Measurements from ENCODE around the gene TRNAU1AP.
"Not testable (repeated sequence)": the region's sequence is repeated elsewhere in the genome, so short reads cannot be mapped to it uniquely, and the experiment has no call there.

Gene TRNAU1AP

DNA sequence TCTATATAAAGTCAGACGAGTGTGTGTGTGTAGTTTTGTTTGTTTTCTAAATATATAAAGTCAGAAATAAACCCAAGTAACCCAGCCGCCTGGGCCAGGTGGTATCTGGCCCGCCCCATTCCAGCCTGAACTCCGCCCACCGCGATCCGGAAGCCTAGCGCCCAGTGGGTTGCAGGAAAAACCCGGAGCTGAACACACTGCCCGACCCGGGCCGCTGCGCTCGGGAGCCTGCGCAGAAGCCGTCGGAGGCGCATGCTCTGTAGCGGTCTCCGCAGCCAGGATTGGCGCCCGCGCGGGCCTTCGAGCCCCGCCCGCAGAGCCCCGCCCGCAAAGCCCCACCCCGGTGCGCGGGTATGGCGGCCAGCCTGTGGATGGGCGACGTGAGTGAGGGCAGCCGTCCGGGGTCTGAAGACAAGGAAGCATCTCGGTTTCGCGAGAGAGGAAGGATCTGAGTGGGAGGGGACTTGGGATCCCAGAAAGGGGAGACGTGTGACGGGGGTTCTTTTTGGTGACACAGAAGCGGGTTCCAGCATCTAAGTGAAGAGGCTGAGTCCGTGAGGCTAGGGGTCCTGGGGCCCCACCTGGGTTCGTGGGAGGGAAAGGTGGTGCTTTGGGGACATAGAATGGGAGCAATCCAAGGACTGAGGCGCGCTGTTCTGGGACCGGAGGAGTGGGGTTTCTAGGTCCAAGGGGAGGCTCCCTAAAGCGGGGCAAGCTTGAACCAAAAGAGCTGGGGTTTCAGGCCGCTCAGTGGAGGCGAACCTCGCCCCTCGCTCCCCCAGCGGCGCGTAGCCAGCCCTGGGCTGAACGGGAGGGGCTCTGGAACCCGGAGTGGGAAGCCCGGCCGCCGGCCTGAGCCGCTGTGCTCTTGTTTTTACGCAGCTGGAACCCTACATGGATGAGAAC, at the start of gene TRNAU1AP:
TRNAU1AP (plus strand) TSS at position 328 of the 906 bp plus-strand sequence; CDS start at position 354, 26 bp downstream.
- DNase-seq (ENCODE audit: low read depth): peak; percentile 86
- peak within 1 kb of the TSS; percentile 71 for H3K4me3 ChIP-seq (ENCODE audit: low read depth, low read length)

DNA sequence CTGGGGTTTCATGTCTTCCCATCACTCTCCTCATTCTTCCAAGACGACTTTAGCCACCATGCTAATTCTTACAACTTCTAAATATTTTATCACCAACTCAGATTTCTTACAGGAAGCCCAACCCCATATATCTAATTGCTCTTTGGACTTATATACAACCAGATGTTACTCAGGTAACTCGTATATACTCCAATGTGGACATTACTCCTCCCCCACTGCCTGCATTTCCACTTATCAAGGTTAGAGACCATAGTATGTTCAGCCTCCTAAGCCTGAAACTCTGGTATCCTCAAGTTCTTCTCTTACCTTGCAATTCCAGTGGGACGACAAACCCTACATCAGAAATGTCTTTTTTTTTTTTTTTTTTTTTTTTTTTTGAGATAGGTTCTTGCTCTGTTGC, 49.8 kb upstream of the TRNAU1AP start:
- DNase-seq (ENCODE audit: low read depth): no peak
- no peak overlapping the region for H3K4me3 ChIP-seq (ENCODE audit: low read depth, low read length)

DNA sequence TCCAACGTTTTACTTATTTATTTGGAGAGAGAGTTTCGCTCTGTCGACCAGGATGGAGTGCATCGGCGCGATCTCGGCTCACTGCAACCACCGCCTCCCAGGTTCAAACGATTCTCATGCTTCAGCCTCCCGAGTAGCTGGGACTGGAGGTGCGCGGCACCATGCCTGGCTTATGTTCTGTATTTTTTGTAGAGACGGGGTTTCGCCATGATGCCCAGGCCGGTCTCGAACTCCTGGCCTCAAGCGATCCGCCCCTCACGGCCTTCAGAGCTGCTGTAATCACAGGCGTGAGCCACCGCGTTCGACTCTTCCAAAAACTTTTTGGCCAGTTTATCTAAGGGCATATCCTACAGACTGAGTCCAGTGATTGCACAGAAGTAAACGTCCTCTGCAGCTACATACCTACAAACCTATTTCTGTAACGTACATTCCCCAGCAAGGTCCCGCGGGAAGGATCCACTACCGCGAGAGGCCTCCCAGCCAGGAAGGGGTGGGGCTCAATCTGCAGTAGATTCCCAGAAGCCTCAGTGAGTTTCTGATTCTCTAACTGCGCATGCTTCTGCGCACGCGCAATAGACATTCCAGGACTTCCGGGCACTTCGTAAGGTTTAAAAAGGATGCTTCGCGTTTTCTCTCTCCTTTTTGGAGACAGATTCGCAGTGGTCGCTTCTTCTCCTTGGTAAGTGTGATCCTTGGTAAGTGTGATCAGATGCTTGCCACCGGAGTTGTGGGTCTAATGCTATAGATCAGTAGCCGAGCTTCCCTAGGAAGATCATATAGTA, 47.3 kb upstream of the TRNAU1AP start, which contains the start of gene RCC1:
RCC1 (plus strand) TSS at position 638 of the 782 bp plus-strand sequence. CDS start 23,824 bp downstream, outside the sequence.
- peak; percentile 94 for DNase-seq (ENCODE audit: low read depth)
- H3K4me3 ChIP-seq (ENCODE audit: low read depth, low read length): peak within 1 kb of the TSS; percentile 80

DNA sequence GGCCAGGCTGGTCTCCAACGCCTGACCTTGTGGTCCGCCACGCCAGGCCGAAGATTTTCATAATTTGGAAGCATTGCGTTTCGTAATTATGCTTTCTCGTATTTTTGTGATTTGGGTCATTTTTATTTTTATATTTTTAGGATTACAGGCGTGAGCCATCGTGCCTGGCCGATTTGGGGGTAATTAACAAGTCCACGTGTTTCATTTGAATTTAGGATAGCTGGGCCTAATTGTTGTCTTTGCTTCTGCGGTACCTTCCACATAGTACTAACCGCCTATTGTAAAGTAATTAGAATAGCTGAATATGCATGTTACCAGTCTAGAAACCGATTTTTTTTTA, 46.0 kb upstream of the TRNAU1AP start:
- no peak for DNase-seq (ENCODE audit: low read depth)
- H3K4me3 ChIP-seq (ENCODE audit: low read depth, low read length): peak overlapping the region; percentile 80

DNA sequence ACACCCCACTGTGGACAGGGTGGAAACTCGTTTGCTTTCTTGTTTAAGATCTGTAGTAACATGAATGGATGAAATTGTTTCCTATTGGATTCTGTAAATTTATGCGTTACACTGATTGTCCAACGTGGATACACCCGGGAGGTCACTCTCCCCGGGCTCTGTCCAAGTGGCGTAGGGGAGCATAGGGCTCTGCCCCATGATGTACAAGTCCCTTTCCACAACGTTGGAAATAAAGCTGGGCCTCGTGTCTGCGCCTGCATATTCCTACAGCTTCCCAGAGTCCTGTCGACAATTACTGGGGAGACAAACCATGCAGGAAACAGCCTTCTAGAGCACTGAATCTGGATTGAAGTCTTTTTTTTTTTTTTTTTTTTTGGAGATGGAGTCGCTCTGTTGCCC, 45.6 kb upstream of the TRNAU1AP start:
- H3K4me3 ChIP-seq (ENCODE audit: low read depth, low read length): peak overlapping the region; percentile 80
- no peak for DNase-seq (ENCODE audit: low read depth)

DNA sequence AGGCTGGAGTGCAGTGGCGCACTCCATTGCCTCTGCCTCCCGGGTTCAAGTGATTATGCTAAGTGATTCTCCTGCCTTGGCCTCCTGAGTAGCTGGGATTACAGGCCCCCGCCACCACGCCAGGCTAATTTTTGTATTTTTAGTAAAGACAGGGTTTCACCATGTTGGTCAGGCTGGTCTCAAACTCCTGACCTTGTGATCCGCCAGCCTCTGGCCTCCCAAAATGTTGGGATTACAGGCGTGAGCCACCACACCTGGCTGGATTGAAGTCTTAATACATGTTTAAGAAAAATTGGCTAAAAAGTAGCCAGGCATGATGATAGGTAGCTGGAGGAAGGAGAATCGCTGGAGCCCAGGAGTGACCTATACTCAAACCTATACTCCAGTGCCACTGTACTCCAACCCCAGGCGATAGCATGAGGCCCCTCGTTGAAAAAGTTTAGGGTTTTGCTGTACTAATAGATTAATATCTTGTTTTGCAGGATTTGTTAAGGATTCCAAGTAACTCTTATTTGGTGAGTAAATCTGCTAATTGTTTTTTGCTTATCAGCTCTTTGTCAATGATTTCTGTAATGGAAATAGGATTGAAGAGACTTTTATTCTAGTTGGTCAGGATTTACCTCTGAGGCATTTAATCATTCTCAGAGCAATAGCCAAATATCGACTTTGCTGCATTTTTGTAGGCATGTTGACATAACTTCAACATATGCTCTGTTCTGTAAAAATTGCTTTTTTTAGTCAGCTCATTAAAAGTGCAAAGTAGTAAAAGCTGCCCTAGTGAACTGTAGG, 45.0 kb upstream of the TRNAU1AP start:
- H3K4me3 ChIP-seq (ENCODE audit: low read depth, low read length): peak overlapping the region; percentile 80
- no peak for DNase-seq (ENCODE audit: low read depth)

DNA sequence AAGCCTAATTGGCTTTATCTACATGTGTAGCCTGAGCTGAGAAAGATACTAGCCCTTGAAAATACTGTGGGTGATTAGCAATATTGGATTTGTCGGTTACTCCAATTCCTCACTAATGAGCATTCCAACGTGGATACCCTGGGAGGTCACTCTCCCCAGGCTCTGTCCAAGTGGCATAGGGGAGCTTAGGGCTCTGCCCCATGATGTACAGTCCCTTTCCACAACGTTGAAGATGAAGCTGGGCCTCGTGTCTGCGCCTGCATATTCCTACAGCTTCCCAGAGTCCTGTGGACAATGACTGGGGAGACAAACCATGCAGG, 44.5 kb upstream of the TRNAU1AP start:
- H3K4me3 ChIP-seq (ENCODE audit: low read depth, low read length): peak overlapping the region; percentile 80

DNA sequence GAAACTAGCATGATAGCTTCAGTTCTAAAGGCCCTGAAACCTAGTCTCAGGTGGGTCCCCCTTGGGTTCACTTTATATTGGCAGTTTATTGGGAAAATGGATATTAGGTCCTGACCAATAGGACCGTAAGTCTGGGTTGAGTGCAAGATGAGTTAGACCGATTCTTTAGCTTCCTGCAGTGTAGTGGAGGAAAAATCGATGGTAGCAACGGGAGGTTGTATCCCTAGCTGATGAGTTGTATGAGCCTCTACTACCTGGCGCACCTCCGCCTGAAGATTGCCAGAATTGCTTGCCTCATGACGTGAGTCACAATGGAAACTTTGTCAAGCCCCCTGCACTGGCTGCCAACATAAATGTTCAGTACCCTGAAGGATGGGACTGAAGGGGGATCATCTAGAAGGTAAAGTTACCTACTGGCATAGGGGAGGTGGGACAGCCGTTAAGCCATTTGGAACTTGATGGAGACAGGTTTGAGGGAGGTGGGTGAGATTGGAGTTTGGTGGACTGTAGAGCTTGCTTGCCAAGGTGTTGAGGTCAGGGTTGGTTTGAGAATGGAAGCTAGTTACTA, 43.1 kb upstream of the TRNAU1AP start:
- no peak for DNase-seq (ENCODE audit: low read depth)
- H3K4me3 ChIP-seq (ENCODE audit: low read depth, low read length): no peak overlapping the region

More for the DNA sequence above, 44.5 kb upstream of the TRNAU1AP start:
- DNase-seq (ENCODE audit: low read depth): no peak

DNA sequence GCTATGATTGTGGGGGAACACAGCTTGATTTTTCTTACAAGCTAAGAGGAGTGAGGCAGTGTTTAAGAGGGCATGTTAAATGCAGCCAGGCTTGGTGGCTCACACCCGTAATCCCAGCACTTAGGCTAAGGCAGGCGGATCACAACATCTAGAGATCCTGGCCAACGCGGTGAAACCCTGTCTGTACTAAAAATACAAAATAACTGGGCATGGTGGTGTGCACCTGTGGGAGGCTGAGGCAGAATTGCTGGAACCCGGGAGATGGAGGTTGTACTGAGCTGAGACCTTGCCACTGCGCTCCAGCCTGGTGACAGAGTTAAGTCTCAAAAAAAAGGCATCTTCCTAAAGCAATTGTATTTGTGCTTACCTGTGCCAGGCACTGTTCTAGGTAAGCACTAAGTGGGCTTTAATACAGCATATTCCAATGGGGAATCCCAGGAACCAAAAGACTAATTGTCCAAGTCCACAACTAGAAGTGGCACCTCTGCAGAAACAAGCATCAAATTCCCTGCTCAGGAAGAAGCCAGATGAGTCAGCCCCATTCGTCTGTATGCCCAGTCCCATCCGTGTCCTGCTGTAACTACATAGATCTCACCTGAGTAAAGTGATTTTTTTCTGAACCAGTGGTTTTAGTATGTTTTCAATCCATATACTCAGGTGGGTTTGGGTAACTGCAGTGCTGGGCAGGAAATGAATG, 42.5 kb upstream of the TRNAU1AP start:
- no peak for DNase-seq (ENCODE audit: low read depth)
- no peak overlapping the region for H3K4me3 ChIP-seq (ENCODE audit: low read depth, low read length)

DNA sequence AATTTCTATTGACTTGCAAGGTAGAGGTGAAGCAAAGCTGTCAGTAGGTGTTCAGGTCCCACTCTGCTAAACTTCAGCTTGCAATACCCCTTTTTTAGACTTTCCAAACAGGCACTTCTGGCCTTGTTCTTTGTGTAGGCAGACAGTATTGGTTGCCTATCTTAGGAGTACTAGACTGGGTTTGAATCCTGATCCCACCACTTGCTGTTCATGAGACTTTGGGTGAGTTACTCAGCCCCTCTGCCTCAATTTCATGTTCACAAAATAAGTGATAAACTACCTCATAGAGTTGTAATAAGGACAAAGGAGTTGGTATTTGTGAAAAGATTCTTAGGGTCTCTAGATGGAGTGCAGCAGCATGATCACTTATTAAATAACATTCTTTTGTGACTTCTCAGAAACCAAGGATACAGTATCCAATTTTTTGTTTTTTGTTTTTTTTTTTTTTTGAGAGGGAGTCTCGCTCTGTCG, 41.9 kb upstream of the TRNAU1AP start:
- DNase-seq (ENCODE audit: low read depth): no peak
- no peak overlapping the region for H3K4me3 ChIP-seq (ENCODE audit: low read depth, low read length)

DNA sequence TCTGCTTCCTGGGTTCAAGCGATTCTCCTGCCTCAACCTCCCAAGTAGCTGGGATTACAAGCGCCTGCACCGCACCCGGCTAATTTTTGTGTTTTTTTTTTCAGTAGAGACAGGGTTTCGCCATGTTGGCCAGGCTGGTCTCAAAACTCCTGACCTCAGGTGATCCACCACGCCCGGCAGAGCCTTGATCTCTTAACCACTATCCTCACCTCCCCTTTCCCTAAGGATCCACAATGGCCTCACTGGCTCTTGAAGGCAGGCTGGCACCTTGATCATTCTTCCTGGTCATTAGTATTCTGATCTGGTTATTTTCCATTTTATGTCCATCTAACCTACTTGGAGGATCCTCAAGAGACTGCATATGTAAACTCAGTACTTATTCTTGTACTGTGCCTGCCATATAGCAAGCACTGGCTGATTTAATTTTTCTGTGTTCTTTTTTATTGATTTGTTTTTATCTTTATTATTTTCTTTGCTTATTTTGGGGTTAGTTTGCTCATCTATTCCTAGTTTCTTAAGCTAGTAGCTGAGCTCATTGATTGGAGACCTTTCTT, 40.8 kb upstream of the TRNAU1AP start:
- no peak overlapping the region for H3K4me3 ChIP-seq (ENCODE audit: low read depth, low read length)
- DNase-seq (ENCODE audit: low read depth): no peak

DNA sequence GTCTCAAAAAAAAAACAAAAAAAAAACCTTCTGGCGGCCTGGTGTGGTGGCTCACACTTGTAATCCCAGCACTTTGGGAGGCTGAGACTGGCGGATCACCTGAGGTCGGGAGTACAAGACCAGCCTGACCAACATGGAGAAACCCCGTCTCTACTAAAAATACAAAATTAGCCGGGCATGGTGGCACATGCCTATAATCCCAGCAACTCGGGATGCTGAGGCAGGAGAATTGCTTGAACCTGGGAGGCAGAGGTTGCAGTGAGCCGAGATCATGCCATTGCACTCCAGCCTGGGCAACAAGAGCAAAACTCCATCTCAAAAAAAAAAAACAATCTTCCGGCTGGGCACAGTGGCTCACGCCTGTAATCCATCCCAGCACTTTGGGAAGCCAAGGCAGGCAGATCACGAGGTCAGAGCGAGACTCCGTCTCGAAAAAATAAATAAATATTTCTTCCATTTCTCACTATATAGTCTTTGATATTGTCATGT, 38.4 kb upstream of the TRNAU1AP start:
- not testable (repeated sequence) for DNase-seq (ENCODE audit: low read depth)

DNA sequence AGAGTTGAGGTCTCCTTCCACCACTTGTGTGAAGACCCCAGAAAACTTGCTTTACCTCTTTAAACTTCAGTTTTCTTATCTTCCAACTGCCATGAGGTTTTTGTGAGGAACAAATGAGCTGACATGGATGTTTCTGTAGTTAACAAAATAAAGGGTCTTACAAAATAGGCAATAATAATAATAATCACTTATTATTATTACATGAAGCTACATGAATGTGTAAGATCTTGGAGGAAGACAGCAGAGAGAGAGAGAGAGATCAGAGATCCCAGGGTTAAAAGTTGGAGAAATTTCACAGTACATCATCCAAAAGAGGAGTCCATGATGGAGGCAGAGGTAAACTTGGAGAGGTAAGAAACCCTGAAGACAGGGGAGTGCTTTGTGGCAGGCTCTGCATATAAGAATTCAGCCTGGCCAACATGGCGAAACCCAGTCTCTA, 36.3 kb upstream of the TRNAU1AP start:
- no peak for DNase-seq (ENCODE audit: low read depth)

More for the DNA sequence above, 38.4 kb upstream of the TRNAU1AP start:
- H3K4me3 ChIP-seq (ENCODE audit: low read depth, low read length): not testable (repeated sequence)

DNA sequence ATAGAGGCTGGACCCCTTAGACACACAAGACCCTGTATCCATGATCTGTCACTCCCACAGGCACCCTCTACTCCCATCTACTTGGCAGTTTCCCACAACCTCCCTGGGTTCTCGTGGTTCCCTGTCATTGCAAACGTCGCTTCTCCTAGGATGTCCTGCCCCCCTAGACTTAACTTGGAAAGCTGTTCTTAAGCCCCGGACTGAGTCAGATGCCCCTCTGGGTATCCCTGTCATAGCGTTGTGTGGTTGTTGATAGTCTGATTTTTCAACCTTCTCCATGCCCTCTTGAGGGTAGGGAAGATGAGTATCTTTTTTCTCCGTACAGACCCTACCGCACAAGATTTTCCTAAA, 35.3 kb upstream of the TRNAU1AP start:
- no peak for DNase-seq (ENCODE audit: low read depth)
- H3K4me3 ChIP-seq (ENCODE audit: low read depth, low read length): peak overlapping the region; percentile 74

More for the DNA sequence above, 36.3 kb upstream of the TRNAU1AP start:
- H3K4me3 ChIP-seq (ENCODE audit: low read depth, low read length): no peak overlapping the region

DNA sequence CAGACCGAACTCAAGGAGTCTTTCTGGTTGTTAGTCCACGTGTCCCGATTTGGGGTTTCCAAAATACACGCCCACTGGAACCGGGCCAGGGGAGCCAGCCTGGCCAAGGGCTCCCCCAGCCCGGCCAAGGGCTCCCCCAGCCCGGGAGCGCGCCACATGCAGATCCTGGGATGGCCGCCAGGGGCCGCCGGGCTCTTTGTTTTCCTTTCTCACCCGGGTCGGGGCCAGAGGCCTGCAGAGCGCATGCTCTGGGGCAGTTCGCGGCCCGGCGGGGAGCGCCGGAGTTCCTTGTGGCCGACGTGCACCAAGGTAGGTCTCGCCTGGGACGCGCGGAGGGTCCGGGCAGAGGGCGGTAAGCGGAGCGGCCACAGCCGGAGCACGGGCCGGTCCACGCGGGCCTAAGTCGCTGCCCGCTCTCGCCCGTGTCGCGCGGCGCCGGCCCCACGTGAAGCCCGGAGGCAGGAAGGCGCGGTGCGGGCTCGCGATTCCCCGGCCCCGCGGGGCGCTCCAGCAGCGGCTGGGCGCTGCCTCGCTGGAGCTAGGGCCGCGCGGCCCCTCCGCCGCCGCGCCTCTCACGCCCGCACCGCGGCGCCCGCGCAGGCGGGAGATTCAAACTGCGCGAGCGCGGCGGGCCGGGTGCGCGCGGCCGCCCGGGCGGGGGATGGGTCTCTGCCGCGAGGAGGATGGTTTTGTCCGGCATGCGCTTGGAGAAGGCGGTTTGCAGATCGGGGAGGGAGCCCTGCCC, 34.7 kb upstream of the TRNAU1AP start:
- peak overlapping the region; percentile 74 for H3K4me3 ChIP-seq (ENCODE audit: low read depth, low read length)
- DNase-seq (ENCODE audit: low read depth): peak; percentile 57

DNA sequence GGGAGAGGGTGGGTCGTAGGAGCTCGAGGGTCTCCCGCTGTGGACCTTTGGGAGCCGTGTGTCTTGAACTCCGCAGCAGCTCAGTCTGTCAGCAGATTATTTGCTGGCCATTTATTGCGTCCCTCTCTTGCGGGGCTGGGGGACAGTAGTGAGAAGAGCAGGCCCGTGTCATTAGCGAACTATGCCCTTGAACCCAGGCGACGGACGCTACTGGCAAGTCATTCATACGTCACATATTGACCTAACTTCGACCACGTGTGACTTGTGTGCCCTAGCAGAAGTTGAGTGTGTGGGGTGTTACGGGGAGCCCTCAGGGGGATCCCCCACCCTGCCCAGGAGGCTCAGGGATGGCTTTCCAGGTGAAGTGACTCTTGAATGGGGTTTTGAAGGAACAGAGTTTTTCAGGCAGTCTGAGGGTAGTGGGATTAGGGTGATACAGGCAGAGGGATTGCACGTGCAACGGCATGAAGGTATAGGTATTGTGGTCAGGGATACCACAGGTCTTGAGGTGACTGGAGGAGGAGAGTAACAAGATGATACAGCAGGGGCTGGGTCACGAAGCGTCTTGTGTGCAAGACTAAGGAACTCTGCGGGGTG, 34.0 kb upstream of the TRNAU1AP start:
- peak overlapping the region; percentile 74 for H3K4me3 ChIP-seq (ENCODE audit: low read depth, low read length)
- no peak for DNase-seq (ENCODE audit: low read depth)
